ENCODE results near the gene ADAMTS2. TPM values are rescaled to one million over a fixed set of nuclear protein-coding genes. Genes with fewer than 3 reads are reported as not detected.

ADAMTS2 gene
- total and polyA plus RNA-seq, 2 experiments from 2014 or later, result 62.0 to 132 TPM

DNA sequence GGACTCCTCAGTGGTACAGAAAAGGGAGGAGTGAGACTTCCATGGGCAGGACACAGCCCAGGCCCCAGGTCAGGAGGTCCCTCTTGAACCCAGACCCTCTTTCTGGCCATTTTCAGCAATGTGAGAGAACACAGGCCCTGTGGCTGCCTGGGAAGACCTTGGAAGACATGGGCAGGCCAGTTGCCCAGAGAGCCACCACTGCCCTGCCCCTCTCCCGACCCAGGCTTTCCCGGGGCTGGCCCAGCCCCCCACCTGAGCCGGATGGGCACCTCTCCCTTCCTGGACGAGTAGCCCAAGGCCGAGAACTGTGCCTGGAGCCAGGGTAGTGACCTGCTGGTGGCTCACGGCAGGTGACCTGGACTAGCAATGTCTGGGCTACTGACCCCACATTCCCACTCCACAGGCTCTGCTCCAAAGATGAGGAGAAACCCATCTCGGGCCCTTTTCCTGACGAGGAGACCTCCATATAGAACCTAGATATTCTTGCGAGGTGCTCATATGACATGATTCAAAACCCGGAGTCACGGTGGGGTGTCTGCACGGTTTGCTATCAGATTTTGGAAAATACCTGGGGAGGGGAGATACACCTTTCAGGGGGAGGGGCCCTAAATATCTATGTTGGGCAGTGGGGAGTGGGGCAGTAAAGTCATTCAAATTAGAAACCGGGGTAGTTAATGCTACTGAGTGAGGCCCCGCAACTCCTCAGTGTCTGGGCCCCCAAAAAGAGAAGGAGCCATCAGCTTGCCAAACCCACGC is 225.7 kb downstream of the ADAMTS2 start:
- Histone ChIP-seq H3K36me3 (ENCODE audit: low read depth) (no peaks in the 10 kb centered on the region; the same call in 1 of the 2 replicates), H3K27ac (no peak overlapping the region), H3K4me2 (ENCODE audit: unreplicated experiment) (no peak overlapping the region), H3F3A (ENCODE audit: insufficient read depth) (no peaks in the 10 kb centered on the region), H2AFZ (no peak overlapping the region), H4K20me1 (ENCODE audit: insufficient read depth) (no peaks in the 10 kb centered on the region), H3K79me2 (ENCODE audit: insufficient read depth) (no peaks in the 10 kb centered on the region), H3K4me3 (no peak overlapping the region), H3K9ac (no peak overlapping the region), H3K4me1 (ENCODE audit: insufficient read depth) (no peaks in the 10 kb centered on the region), H3K27me3 (replicated peaks; ENCODE audit: insufficient read depth) (no peaks in the 10 kb centered on the region), H3K9me3 (ENCODE audit: low read depth) (no peaks in the 10 kb centered on the region), H3K9me2 (ENCODE audit: insufficient read depth) (no peaks in the 10 kb centered on the region)
- WGBS, 2 experiments (ENCODE audit: low coverage in 1 of 2, low lambda C conversion rate in 2 of 2, missing lambda C conversion rate in 2 of 2), result 95 to 96% methylated on average over 15 of the region's 15 CpGs
- TF ChIP-seq EZH2phosphoT487 (IDR thresholded peaks at IDR 0.05; ENCODE audit: insufficient read depth, low read depth) (no peak), EZH2 (IDR thresholded peaks at IDR 0.05; ENCODE audit: insufficient read depth, poor library complexity, severe bottlenecking) (no peak)
- in situ Hi-C loops (cut with MboI), result no loop called here
- no peak for DNase-seq

DNA sequence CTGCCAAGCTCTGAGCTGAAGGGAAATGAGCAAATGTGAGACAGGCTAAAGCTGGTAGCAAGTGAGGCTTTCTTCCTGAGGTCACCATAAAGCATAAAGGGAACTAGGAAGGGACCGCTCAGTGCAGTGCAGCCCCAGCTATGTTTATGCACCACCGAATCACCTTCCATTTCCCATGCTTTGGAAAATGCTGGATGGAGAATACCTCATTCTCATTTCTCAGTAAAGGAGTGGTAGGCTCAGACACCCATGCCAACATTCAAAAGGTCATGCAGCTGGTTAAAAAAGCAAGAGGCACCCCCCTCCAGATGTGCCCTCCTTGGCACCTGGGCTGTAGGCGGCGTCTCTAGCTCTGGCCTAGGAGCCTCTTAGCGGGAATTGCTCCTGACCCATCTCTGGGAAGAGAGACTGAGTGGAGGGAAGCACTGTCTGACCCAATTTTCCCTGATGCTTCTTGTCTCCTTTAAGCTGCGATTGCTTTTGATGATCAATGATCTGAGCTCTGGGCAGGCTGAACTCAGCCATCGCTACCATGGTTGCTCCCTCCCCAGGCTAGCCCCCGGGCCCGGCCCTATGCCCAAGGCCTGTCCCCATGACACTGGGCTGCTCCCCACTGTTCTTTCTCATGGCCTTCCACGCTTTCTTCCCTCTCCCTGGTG is 226.4 kb downstream of the ADAMTS2 start:
- no peaks in the 10 kb centered on the region for H3K9me3 ChIP-seq (ENCODE audit: low read depth)
- no peak for DNase-seq
- no peak overlapping the region for H3K9ac ChIP-seq
- H2AFZ ChIP-seq, result no peak overlapping the region
- no peak overlapping the region for H3K4me3 ChIP-seq
- WGBS, 2 experiments (ENCODE audit: low coverage in 1 of 2, low lambda C conversion rate in 2 of 2, missing lambda C conversion rate in 2 of 2), result 96 to 98% methylated on average over 10 of the region's 10 CpGs
- H3K79me2 ChIP-seq (ENCODE audit: insufficient read depth), result no peaks in the 10 kb centered on the region
- in situ Hi-C loops (cut with MboI), result no loop called here
- H3K27me3 ChIP-seq (replicated peaks; ENCODE audit: insufficient read depth), result no peaks in the 10 kb centered on the region
- no peaks in the 10 kb centered on the region for H3K4me1 ChIP-seq (ENCODE audit: insufficient read depth)
- H3K36me3 ChIP-seq (ENCODE audit: low read depth), result peaks cover 6% of the 10 kb centered on the region; the same call in 1 of the 2 replicates
- no peaks in the 10 kb centered on the region for H3K9me2 ChIP-seq (ENCODE audit: insufficient read depth)
- H3F3A ChIP-seq (ENCODE audit: insufficient read depth), result no peaks in the 10 kb centered on the region
- no peaks in the 10 kb centered on the region for H4K20me1 ChIP-seq (ENCODE audit: insufficient read depth)
- H3K27ac ChIP-seq, result no peak overlapping the region
- H3K4me2 ChIP-seq (ENCODE audit: unreplicated experiment), result no peak overlapping the region
- TF ChIP-seq EZH2 (IDR thresholded peaks at IDR 0.05; ENCODE audit: insufficient read depth, poor library complexity, severe bottlenecking), result no peak
- no peak for TF ChIP-seq EZH2phosphoT487 (IDR thresholded peaks at IDR 0.05; ENCODE audit: insufficient read depth, low read depth)

DNA sequence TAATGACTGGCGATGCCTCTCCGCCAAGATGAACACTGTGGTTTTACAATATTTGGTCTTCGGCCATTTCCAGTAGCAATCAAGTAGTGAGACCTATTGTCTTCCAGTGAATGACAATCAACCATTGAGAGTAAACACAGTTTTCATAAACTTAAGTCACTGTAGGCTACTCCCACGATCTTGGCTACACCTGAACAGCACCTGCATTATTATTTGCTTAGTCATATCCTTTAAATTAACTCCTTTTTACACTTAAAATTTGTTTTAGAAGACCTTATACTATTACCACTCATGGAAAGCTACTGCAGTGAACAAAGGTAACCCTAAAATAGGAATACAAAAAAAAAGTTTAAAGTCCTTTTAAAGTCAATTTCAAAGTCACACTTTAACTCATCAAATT is 226.9 kb downstream of the ADAMTS2 start:
- TF ChIP-seq EZH2 (IDR thresholded peaks at IDR 0.05; ENCODE audit: insufficient read depth, poor library complexity, severe bottlenecking) (no peak), EZH2phosphoT487 (IDR thresholded peaks at IDR 0.05; ENCODE audit: insufficient read depth, low read depth) (no peak)
- Histone ChIP-seq H3K4me3 (no peak overlapping the region), H3K4me1 (ENCODE audit: insufficient read depth) (no peaks in the 10 kb centered on the region), H3K9me2 (ENCODE audit: insufficient read depth) (no peaks in the 10 kb centered on the region), H3K36me3 (ENCODE audit: low read depth) (peaks cover 11% of the 10 kb centered on the region; the same call in 1 of the 2 replicates), H3K27ac (no peak overlapping the region), H4K20me1 (ENCODE audit: insufficient read depth) (no peaks in the 10 kb centered on the region), H3K9ac (no peak overlapping the region), H2AFZ (no peak overlapping the region), H3K27me3 (replicated peaks; ENCODE audit: insufficient read depth) (no peaks in the 10 kb centered on the region), H3F3A (ENCODE audit: insufficient read depth) (no peaks in the 10 kb centered on the region), H3K4me2 (ENCODE audit: unreplicated experiment) (no peak overlapping the region), H3K79me2 (ENCODE audit: insufficient read depth) (no peaks in the 10 kb centered on the region), H3K9me3 (ENCODE audit: low read depth) (no peaks in the 10 kb centered on the region)
- in situ Hi-C loops (cut with MboI), result no loop called here
- 95 to 99% methylated on average over 4 of the region's 4 CpGs for WGBS, 2 experiments (ENCODE audit: low coverage in 1 of 2, low lambda C conversion rate in 2 of 2, missing lambda C conversion rate in 2 of 2)
- DNase-seq, result no peak

DNA sequence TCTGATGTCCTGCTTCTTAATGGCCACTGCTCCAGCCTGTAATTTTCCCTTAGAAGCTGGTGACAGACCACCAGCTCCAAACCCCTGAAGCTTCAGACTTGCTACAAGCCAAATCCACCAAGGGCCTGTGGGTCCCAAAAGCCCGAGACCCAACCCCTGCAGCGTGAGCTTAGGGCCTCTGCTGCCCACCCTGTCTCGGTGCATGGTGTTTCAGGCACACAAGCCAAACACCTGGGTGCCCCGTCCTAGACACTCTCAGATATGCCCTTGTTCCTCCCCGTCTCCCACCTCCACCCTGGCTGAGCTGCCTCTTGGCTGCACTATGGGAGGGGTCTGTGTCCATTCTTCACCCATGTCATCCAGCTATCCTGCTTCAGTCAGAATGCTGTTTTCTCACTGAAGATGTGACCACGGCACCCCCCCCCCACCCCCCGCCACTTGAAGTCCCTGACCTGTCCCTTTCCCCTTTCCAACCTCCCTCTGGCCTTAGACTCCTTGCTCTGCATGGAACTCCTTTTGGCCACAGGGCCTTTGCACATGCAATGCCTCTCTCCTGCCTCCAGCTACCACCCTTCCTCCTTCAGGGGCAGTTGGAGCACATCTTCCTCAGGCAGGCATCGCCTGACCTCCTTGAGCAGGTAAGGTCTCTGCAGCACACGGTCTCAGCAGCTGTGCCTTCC is 229.3 kb downstream of the ADAMTS2 start:
- Histone ChIP-seq H2AFZ (no peak overlapping the region), H4K20me1 (ENCODE audit: insufficient read depth) (no peaks in the 10 kb centered on the region), H3K79me2 (ENCODE audit: insufficient read depth) (no peaks in the 10 kb centered on the region), H3K27me3 (replicated peaks; ENCODE audit: insufficient read depth) (no peaks in the 10 kb centered on the region), H3K9me3 (ENCODE audit: low read depth) (no peaks in the 10 kb centered on the region), H3F3A (ENCODE audit: insufficient read depth) (no peaks in the 10 kb centered on the region), H3K27ac (no peak overlapping the region), H3K9ac (no peak overlapping the region), H3K4me2 (ENCODE audit: unreplicated experiment) (no peak overlapping the region), H3K4me1 (ENCODE audit: insufficient read depth) (no peaks in the 10 kb centered on the region), H3K4me3 (no peak overlapping the region), H3K36me3 (ENCODE audit: low read depth) (peaks cover 15% of the 10 kb centered on the region; the same call in 1 of the 2 replicates), H3K9me2 (ENCODE audit: insufficient read depth) (no peaks in the 10 kb centered on the region)
- no peak for DNase-seq
- 100% methylated on average over 8 to 9 of the region's 9 CpGs for WGBS, 2 experiments (ENCODE audit: low coverage in 1 of 2, low lambda C conversion rate in 2 of 2, missing lambda C conversion rate in 2 of 2)
- in situ Hi-C loops (cut with MboI), result no loop called here
- no peak for TF ChIP-seq EZH2 (IDR thresholded peaks at IDR 0.05; ENCODE audit: insufficient read depth, poor library complexity, severe bottlenecking)
